HG02678 (cell line): ENCODE measurements around the gene TBC1D9.
"Not testable (repeated sequence)": the region's sequence is repeated elsewhere in the genome, so short reads cannot be mapped to it uniquely, and the experiment has no call there.

ENCODE experiments used
- ATAC-seq: cut with Tn5 transposase; IDR thresholded peaks from one replicate; pipeline ENCODE4 v1.9.1; 2021; ENCODE audit warnings: mild to moderate bottlenecking, moderate library complexity; ENCODE audit not compliant: unreplicated experiment

The TBC1D9 gene

GRCh38 chr4:140754918-140755773, 1.0 kb downstream of the TBC1D9 start:
- no peak for ATAC-seq

- no peak for ATAC-seq
These were observed 2.9 kb downstream of the TBC1D9 start for GRCh38 chr4:140753329-140753728.

GRCh38 chr4:140752291-140753068, 3.7 kb downstream of the TBC1D9 start:
- ATAC-seq, result no peak

GRCh38 chr4:140750470-140750869, 5.7 kb downstream of the TBC1D9 start:
- ATAC-seq, result no peak

GRCh38 chr4:140748171-140748570, 8.0 kb downstream of the TBC1D9 start:
- ATAC-seq, result no peak

GRCh38 chr4:140746546-140746945, 9.6 kb downstream of the TBC1D9 start:
- not testable (repeated sequence) for ATAC-seq

- ATAC-seq, result no peak
These were observed 11.8 kb downstream of the TBC1D9 start for GRCh38 chr4:140744421-140744820.

- ATAC-seq, result peak; percentile 81
These were observed 12.8 kb downstream of the TBC1D9 start for GRCh38 chr4:140743194-140743931.

GRCh38 chr4:140742838-140743193, 13.4 kb downstream of the TBC1D9 start:
- ATAC-seq, result peak; percentile 25

GRCh38 chr4:140740906-140741670, 15.1 kb downstream of the TBC1D9 start:
- ATAC-seq, result no peak

GRCh38 chr4:140740422-140740821, 15.8 kb downstream of the TBC1D9 start:
- no peak for ATAC-seq

GRCh38 chr4:140739971-140740370, 16.2 kb downstream of the TBC1D9 start:
- no peak for ATAC-seq

GRCh38 chr4:140738139-140738538, 18.0 kb downstream of the TBC1D9 start:
- ATAC-seq, result no peak

GRCh38 chr4:140736669-140737343, 19.4 kb downstream of the TBC1D9 start:
- no peak for ATAC-seq

GRCh38 chr4:140735779-140736391, 20.3 kb downstream of the TBC1D9 start:
- ATAC-seq, result no peak

GRCh38 chr4:140735317-140735716, 20.9 kb downstream of the TBC1D9 start:
- ATAC-seq, result no peak

- no peak for ATAC-seq
These were observed 23.4 kb downstream of the TBC1D9 start for GRCh38 chr4:140732780-140733179.

GRCh38 chr4:140729344-140730049, 26.7 kb downstream of the TBC1D9 start:
- ATAC-seq, result no peak
